IPS-NIHi11 (cell line): ENCODE results near the gene ACBD3.
"Not testable (repeated sequence)": the region's sequence is repeated elsewhere in the genome, so short reads cannot be mapped to it uniquely, and the experiment has no call there.

Experiments used
- DNase-seq: peaks from one replicate; pipeline ENCODE4 v3.0.0; 2012; ENCODE audit warnings: mixed read lengths, low spot score

ACBD3 gene

GRCh38 chr1:226186124-226187018, at the start of gene ACBD3:
Gene ACBD3 (minus strand): TSS chr1:226186741. CDS start chr1:226186675, 66 bp downstream.
- DNase-seq, result peak; percentile 96

GRCh38 chr1:226233806-226234205, 47.3 kb upstream of the ACBD3 start:
- DNase-seq, result no peak

- DNase-seq, result no peak
These were observed 46.8 kb upstream of the ACBD3 start for GRCh38 chr1:226233293-226233692.

GRCh38 chr1:226226601-226227000, 40.1 kb upstream of the ACBD3 start:
- DNase-seq, result no peak

GRCh38 chr1:226223786-226224244, 37.3 kb upstream of the ACBD3 start:
- DNase-seq, result no peak

GRCh38 chr1:226223157-226223785, 36.7 kb upstream of the ACBD3 start, which contains the start of gene MIXL1:
Gene MIXL1 (plus strand): TSS chr1:226223664. CDS start chr1:226223682, 18 bp downstream.
- DNase-seq, result peak; percentile 81

- DNase-seq, result no peak
These were observed 36.1 kb upstream of the ACBD3 start for GRCh38 chr1:226222686-226223085.

- no peak for DNase-seq
These were observed 34.1 kb upstream of the ACBD3 start for GRCh38 chr1:226220473-226221189.

GRCh38 chr1:226217273-226217672, 30.7 kb upstream of the ACBD3 start:
- no peak for DNase-seq

GRCh38 chr1:226216056-226216455, 29.5 kb upstream of the ACBD3 start:
- no peak for DNase-seq

- no peak for DNase-seq
These were observed 28.7 kb upstream of the ACBD3 start for GRCh38 chr1:226215239-226215638.

- no peak for DNase-seq
These were observed 26.0 kb upstream of the ACBD3 start for GRCh38 chr1:226212545-226212944.

GRCh38 chr1:226211181-226211821, 24.8 kb upstream of the ACBD3 start:
- no peak for DNase-seq

GRCh38 chr1:226210571-226211176, 24.1 kb upstream of the ACBD3 start:
- peak; percentile 64 for DNase-seq

- DNase-seq, result no peak
These were observed 22.9 kb upstream of the ACBD3 start for GRCh38 chr1:226209307-226210059.

GRCh38 chr1:226207048-226207447, 20.5 kb upstream of the ACBD3 start:
- no peak for DNase-seq

GRCh38 chr1:226204198-226204597, 17.7 kb upstream of the ACBD3 start:
- no peak for DNase-seq

- DNase-seq, result no peak
These were observed 17.1 kb upstream of the ACBD3 start for GRCh38 chr1:226203655-226204054.

GRCh38 chr1:226203240-226203639, 16.7 kb upstream of the ACBD3 start:
- DNase-seq, result no peak

GRCh38 chr1:226202666-226203065, 16.1 kb upstream of the ACBD3 start:
- DNase-seq, result not testable (repeated sequence)

- DNase-seq, result no peak
These were observed 15.7 kb upstream of the ACBD3 start for GRCh38 chr1:226202246-226202645.
